Cardiac atrium fibroblast (primary cell): ENCODE data around the gene ANAPC7. TPM values are rescaled to one million over a fixed set of nuclear protein-coding genes. Genes with fewer than 3 reads are reported as not detected.

Experiments used
- total RNA-seq: library from RNA; depleted of rRNA; stranded (reverse); fragments of >200 nt; gene quantifications from 2 replicates; pipeline ENCODE4 v1.2.3, GENCODE V29; 2015

ANAPC7 gene, protein sequence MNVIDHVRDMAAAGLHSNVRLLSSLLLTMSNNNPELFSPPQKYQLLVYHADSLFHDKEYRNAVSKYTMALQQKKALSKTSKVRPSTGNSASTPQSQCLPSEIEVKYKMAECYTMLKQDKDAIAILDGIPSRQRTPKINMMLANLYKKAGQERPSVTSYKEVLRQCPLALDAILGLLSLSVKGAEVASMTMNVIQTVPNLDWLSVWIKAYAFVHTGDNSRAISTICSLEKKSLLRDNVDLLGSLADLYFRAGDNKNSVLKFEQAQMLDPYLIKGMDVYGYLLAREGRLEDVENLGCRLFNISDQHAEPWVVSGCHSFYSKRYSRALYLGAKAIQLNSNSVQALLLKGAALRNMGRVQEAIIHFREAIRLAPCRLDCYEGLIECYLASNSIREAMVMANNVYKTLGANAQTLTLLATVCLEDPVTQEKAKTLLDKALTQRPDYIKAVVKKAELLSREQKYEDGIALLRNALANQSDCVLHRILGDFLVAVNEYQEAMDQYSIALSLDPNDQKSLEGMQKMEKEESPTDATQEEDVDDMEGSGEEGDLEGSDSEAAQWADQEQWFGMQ
- 21.5 and 32.1 TPM in 2 replicates for total RNA-seq

DNA sequence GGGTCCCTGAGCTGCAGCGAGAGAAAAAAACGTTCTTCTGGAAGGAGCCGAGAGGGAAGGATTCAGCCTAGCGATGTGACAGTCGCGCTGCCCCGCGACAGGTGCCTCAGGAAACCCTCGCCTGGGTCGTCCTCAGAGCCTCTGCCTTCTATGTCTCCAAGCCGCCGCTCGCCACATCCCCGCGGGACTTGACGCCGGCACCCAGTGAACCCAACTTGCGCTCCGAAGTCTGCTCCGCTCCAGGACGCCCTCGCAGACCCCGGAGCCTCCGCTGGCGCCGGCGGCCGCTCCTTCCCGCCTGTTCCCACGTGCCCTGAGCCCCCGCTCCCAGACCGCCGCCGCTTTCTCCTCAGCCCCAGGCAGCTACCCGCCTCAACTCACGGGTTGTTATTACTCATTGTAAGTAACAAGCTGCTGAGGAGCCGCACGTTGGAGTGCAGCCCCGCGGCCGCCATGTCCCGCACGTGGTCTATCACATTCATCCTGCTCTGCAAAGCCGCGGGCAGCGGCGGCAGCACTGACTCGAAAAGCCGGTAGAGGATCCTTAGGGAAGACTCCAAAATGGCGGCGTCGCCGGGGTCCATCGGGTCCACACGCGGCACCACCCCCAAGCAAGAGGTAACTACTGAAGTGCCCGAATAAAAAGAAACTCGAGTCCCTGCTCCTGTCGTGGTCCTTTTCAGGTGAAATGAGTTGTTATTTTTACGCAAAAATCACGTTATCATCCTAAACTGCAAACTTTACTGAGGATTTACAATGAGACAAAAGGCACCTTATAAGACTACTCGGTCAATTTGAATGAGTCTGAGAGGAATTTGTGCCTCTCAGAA is at the start of gene ANAPC7:
TSS of gene ANAPC7 (minus strand) at position 563 of the 830 bp plus-strand sequence. CDS start at position 482, 81 bp downstream.

DNA sequence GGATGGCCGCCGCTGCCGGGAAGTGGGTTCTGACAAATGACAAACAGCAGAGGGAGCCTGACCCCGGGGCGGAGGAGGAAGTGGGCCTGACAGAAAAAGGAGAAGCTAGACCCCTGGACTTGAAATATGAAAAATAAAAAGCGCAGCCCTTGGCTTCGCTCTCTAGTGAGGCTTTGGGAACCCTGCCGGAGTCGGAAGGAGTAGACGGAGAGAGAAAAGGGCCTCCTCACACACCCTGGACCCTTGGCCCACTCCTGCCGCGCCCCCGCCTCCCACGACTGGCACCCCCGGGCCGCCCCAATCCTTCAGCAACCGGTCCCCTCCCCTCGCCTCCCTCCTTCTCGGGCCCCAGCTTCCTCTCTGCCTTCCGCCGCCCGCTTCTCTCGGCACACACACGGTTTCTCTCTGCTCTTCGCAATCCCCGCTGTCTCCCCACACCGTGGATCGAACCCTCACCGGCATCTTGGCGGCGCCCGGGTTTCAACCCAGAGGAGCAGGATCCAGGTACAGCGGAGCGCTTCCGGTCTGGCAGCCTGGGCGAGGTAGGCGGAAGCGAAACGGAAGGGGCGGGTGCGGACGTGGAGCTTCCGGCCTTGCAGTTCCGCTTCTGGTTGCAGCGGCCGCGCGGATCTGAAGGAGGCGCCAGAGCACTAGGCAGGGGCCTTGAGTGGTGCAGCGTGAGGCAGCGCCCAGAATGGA is 46.4 kb upstream of the ANAPC7 start, which contains the start of gene ARPC3:
TSS of gene ARPC3 (minus strand) at position 539 of the 699 bp plus-strand sequence. CDS start at position 462, 77 bp downstream.

Other genes starting within 250 kb of the ANAPC7 start
- gene ATP2A2, start 122.5 kb downstream of the ANAPC7 start, total RNA-seq = 93.2 and 107 TPM in 2 replicates
- gene ARPC3, start 46.6 kb upstream of the ANAPC7 start, total RNA-seq = 711 and 909 TPM in 2 replicates
- 15.6 and 23.1 TPM in 2 replicates for gene GPN3, start 64.5 kb upstream of the ANAPC7 start, total RNA-seq
- gene FAM216A, start 65.1 kb upstream of the ANAPC7 start, total RNA-seq = 12.5 and 14.3 TPM in 2 replicates
- gene VPS29, start 98.4 kb upstream of the ANAPC7 start, total RNA-seq = 46.3 and 63.9 TPM in 2 replicates
- gene RAD9B, start 98.6 kb upstream of the ANAPC7 start, total RNA-seq = under 0.01 TPM in 1 of 2 replicates, not detected in the other
- gene PPTC7, start 179.6 kb upstream of the ANAPC7 start, total RNA-seq = 2.3 and 3.6 TPM in 2 replicates
- 36.6 and 42.6 TPM in 2 replicates for gene TCTN1, start 210.4 kb upstream of the ANAPC7 start, total RNA-seq